ENCODE measurements around the gene ECE1.

DNA sequence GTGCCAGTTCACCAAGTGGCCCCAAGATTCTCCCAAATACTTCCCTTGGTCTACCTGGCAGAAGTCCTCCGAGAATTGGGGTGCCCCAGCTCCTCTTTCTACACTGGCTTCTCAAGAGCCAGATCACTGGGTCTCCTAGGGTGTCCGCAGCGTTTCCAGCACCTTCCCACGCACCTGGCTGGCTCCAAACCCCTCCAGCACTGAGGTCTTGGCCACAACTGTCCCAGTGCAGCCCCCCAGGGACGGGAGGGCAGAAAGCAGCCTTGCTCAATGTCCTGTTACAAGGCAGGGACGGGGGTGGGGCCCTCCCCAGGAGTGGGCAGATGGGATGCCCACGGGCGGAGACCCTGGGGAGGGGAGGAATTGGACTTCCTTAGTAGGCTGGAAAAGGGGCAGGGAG is 1.1 kb downstream of the ECE1 start:
- no peak for TF ChIP-seq CTCF (IDR thresholded peaks at IDR 0.05; ENCODE audit: insufficient read depth, low read length)
- TF ChIP-seq SPI1 (IDR thresholded peaks at IDR 0.05; ENCODE audit: borderline replicate concordance, low read depth) = no peak
- TF ChIP-seq REST (IDR thresholded peaks at IDR 0.05; ENCODE audit: insufficient replicate concordance, low read depth) = no peak
- TF ChIP-seq POLR2AphosphoS5 (IDR thresholded peaks at IDR 0.05; ENCODE audit: low read depth) = no peak

Data from HL-60 (cell line).